HEK293 (cell line): ENCODE data around the gene NHLH1.

Experiments used
- CTCF ChIA-PET: fragments of 350-600 bp; formaldehyde crosslinking; extraction: SDS; loops from one replicate; lab custom pipeline; 2021; ENCODE audit warnings: antibody characterized with exemption; lab: Yijun Ruan, JAX
- POLR2A ChIA-PET: fragments of 300-600 bp; formaldehyde crosslinking; extraction: SDS; loops from one replicate; lab custom pipeline; 2020; ENCODE audit warnings: antibody characterized with exemption, inconsistent platforms; lab: Yijun Ruan, JAX
- H3K27ac ChIP-seq: fragments of 200-500 bp; sonication (Bioruptor generic); 2 replicates; pipeline ENCODE4 v1.5.1; 2014; ENCODE audit warnings: low read depth, low read length, control low read depth, inconsistent platforms; ENCODE audit errors: extremely low read depth
- H3K36me3 ChIP-seq, 2 experiments: fragments of 200-500 bp in 1 of 2; sonication (Bioruptor generic) in 1 of 2; 1 replicate in 1 of 2; 2 replicates in 1 of 2; pipeline ENCODE4 v1.5.1; 2014 to 2017; ENCODE audit warnings: inconsistent platforms in 2 of 2, low read length in 2 of 2; ENCODE audit not compliant: control insufficient read depth in 2 of 2, insufficient read depth in 1 of 2
- H3K4me1 ChIP-seq: fragments of 200-500 bp; sonication (Bioruptor generic); 2 replicates; pipeline ENCODE4 v1.5.1; 2014; ENCODE audit warnings: mild to moderate bottlenecking, low read length, inconsistent platforms; ENCODE audit not compliant: control insufficient read depth, insufficient read depth
- H3K4me3 ChIP-seq: 2 replicates; pipeline ENCODE4 v1.5.1; 2011; ENCODE audit warnings: low read depth, mild to moderate bottlenecking, control low read depth, low read length, moderate library complexity
- H3K9me3 ChIP-seq: fragments of 200-500 bp; sonication (Bioruptor generic); 2 replicates; pipeline ENCODE4 v1.5.1; 2014; ENCODE audit warnings: low read depth, low read length, inconsistent platforms; ENCODE audit not compliant: control insufficient read depth, insufficient read depth
- INSM2 ChIP-seq: fragments of 450-650 bp; formaldehyde crosslinking; IDR thresholded peaks from 2 replicates; pipeline ENCODE4 v1.5.1; 2016; ENCODE audit warnings: missing biosample characterization, missing genetic modification characterization
- MYNN ChIP-seq: fragments of 450-650 bp; formaldehyde crosslinking; IDR thresholded peaks from 2 replicates; pipeline ENCODE4 v1.5.1; 2016; ENCODE audit warnings: missing biosample characterization, missing genetic modification characterization, borderline replicate concordance
- MZF1 ChIP-seq: fragments of 450-650 bp; formaldehyde crosslinking; IDR thresholded peaks from 2 replicates; pipeline ENCODE4 v1.5.1; 2017; ENCODE audit warnings: missing biosample characterization, missing genetic modification characterization, borderline replicate concordance
- SP7 ChIP-seq: fragments of 450-650 bp; formaldehyde crosslinking; IDR thresholded peaks from 2 replicates; pipeline ENCODE4 v1.5.1; 2016; ENCODE audit warnings: missing biosample characterization, missing genetic modification characterization
- ZNF10 ChIP-seq: fragments of 450-650 bp; formaldehyde crosslinking; IDR thresholded peaks from 2 replicates; pipeline ENCODE4 v1.5.1; 2017; ENCODE audit warnings: missing biosample characterization, missing genetic modification characterization
- ZNF146 ChIP-seq: fragments of 450-650 bp; formaldehyde crosslinking; IDR thresholded peaks from 2 replicates; pipeline ENCODE4 v1.5.1; 2016; ENCODE audit warnings: missing biosample characterization, missing genetic modification characterization
- ZNF174 ChIP-seq: fragments of 450-650 bp; formaldehyde crosslinking; IDR thresholded peaks from 2 replicates; pipeline ENCODE4 v1.5.0; 2017; ENCODE audit warnings: missing biosample characterization, mild to moderate bottlenecking, missing genetic modification characterization
- ZNF23 ChIP-seq: fragments of 450-650 bp; formaldehyde crosslinking; IDR thresholded peaks from 2 replicates; pipeline ENCODE4 v1.5.1; 2016; ENCODE audit warnings: missing biosample characterization, missing genetic modification characterization, borderline replicate concordance
- ZNF248 ChIP-seq: fragments of 450-650 bp; formaldehyde crosslinking; IDR thresholded peaks from 2 replicates; pipeline ENCODE4 v1.5.1; 2017; ENCODE audit warnings: missing biosample characterization, missing genetic modification characterization
- ZNF280C ChIP-seq: fragments of 450-650 bp; formaldehyde crosslinking; IDR thresholded peaks from 2 replicates; pipeline ENCODE4 v1.5.1; 2016; ENCODE audit warnings: missing biosample characterization, missing genetic modification characterization
- ZNF362 ChIP-seq: fragments of 450-650 bp; formaldehyde crosslinking; IDR thresholded peaks from 2 replicates; pipeline ENCODE4 v1.5.1; 2016; ENCODE audit warnings: missing biosample characterization, missing genetic modification characterization
- ZNF449 ChIP-seq: fragments of 450-650 bp; formaldehyde crosslinking; IDR thresholded peaks from 2 replicates; pipeline ENCODE4 v1.5.1; 2017; ENCODE audit warnings: missing biosample characterization, mild to moderate bottlenecking, missing genetic modification characterization, moderate library complexity
- ZNF530 ChIP-seq: fragments of 450-650 bp; formaldehyde crosslinking; IDR thresholded peaks from 2 replicates; pipeline ENCODE4 v1.5.1; 2016; ENCODE audit warnings: low read depth, missing biosample characterization, missing genetic modification characterization
- ZNF639 ChIP-seq: fragments of 450-650 bp; formaldehyde crosslinking; IDR thresholded peaks from 2 replicates; pipeline ENCODE4 v1.5.1; 2016; ENCODE audit warnings: missing biosample characterization, missing genetic modification characterization
- ZNF654 ChIP-seq: fragments of 450-650 bp; formaldehyde crosslinking; IDR thresholded peaks from 2 replicates; pipeline ENCODE4 v1.5.1; 2016; ENCODE audit warnings: low read depth, missing biosample characterization, missing genetic modification characterization
- ZNF776 ChIP-seq: fragments of 450-650 bp; formaldehyde crosslinking; IDR thresholded peaks from 2 replicates; pipeline ENCODE4 v1.5.0; 2017; ENCODE audit warnings: missing biosample characterization, missing genetic modification characterization, borderline replicate concordance

NHLH1 gene

GRCh38 chr1:160359559-160360226, 7.2 kb upstream of the NHLH1 start:
- ChIA-PET CTCF (interaction anchor here (0.7 to 9.3 kb wide), 4 partner anchors 17 to 68 kb away, joined by 3 to 175 read pairs (median 4); no protein-coding TSS in a partner anchor), POLR2A (no interaction called here)
- Histone ChIP-seq H3K9me3 (no peaks in the 10 kb centered on the region), H3K27ac (no peak overlapping the region), H3K36me3 (peaks cover 18 to 58% of the 10 kb centered on the region in 2 experiments), H3K4me3 (no peak overlapping the region), H3K4me1 (0 out of 2 replicates have a peak, but pooled peaks cover 2% of the 10 kb centered on the region)
- TF ChIP-seq ZNF449 (tag by site-specific recombination) (peak; percentile 55; the same call in 1 of the 2 replicates), MZF1 (tag by site-specific recombination) (no peak), ZNF280C (tag by site-specific recombination) (no peak), ZNF174 (tag by site-specific recombination) (no peak), ZNF146 (no peak), ZNF362 (tag by site-specific recombination) (no peak), ZNF23 (tag by site-specific recombination) (no peak), ZNF776 (no peak), ZNF10 (tag by site-specific recombination) (peak; percentile 49; the same call in 1 of the 2 replicates), ZNF639 (tag by site-specific recombination) (no peak), ZNF248 (no peak), SP7 (tag by site-specific recombination) (0 out of 2 replicates have a peak, but pooled peaks have one; percentile 19), ZNF654 (no peak), ZNF530 (tag by site-specific recombination) (no peak), INSM2 (tag by site-specific recombination) (no peak), MYNN (tag by site-specific recombination) (no peak)
